ENCODE data around the gene STEAP1. TPM values are rescaled to one million over a fixed set of nuclear protein-coding genes. Genes with fewer than 3 reads are reported as not detected.

STEAP1 gene
- total RNA-seq, 1 donor from 2014 or later, result 1.0 TPM

DNA sequence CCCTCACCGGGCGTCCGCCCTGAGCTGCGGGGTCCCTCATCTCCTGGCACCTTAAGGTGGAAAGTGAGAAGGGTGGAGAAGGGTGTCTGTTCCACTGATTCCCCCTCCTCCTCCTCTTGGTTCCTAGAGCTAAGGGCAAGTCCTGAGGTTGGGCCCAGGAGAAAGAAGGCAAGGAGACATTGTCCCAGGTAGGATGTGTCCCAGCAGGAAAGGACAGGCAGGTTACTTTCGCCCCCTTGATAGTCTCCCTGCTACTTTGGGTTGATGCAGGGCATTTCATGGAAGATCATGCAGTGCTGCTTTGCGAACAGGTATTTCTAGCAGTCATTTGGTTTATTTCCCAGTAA is 57.9 kb downstream of the STEAP1 start:
- Mint-ChIP-seq H3K4me1 (ENCODE audit: unreplicated experiment) (peaks cover 6% of the 10 kb centered on the region), H3K27ac (ENCODE audit: unreplicated experiment) (no peak overlapping the region), H3K27me3 (ENCODE audit: unreplicated experiment) (peaks cover 3% of the 10 kb centered on the region), H3K4me3 (ENCODE audit: unreplicated experiment) (peak overlapping the region; percentile 83), H3K9me3 (ENCODE audit: unreplicated experiment) (no peaks in the 10 kb centered on the region), H3K36me3 (ENCODE audit: low read depth, unreplicated experiment) (no peaks in the 10 kb centered on the region)
- TF ChIP-seq, protein P1, sequence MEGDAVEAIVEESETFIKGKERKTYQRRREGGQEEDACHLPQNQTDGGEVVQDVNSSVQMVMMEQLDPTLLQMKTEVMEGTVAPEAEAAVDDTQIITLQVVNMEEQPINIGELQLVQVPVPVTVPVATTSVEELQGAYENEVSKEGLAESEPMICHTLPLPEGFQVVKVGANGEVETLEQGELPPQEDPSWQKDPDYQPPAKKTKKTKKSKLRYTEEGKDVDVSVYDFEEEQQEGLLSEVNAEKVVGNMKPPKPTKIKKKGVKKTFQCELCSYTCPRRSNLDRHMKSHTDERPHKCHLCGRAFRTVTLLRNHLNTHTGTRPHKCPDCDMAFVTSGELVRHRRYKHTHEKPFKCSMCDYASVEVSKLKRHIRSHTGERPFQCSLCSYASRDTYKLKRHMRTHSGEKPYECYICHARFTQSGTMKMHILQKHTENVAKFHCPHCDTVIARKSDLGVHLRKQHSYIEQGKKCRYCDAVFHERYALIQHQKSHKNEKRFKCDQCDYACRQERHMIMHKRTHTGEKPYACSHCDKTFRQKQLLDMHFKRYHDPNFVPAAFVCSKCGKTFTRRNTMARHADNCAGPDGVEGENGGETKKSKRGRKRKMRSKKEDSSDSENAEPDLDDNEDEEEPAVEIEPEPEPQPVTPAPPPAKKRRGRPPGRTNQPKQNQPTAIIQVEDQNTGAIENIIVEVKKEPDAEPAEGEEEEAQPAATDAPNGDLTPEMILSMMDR (IDR thresholded peaks at IDR 0.05; ENCODE audit: unreplicated experiment), result no peak
- no peak for DNase-seq (ENCODE audit: low spot score)

DNA sequence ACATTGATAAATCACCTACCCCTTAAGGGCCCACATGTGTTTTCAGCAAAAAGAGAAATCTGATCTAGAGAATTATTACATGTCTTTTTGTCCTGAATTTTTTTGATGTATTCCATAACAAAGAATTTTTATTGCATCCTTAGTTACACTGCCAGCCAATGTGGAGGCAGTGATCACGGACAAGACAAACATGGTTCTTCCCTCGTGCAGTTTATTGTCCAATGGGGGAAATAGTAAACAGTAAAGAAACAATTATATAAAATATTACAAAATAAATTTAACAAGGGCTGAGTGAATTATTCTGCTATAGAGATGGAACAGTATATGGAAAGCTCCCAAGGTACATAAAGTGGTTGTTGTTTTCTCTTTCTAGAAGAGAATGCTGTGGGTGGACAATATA is 59.3 kb downstream of the STEAP1 start:
- Mint-ChIP-seq H3K4me1 (ENCODE audit: unreplicated experiment) (peaks cover 6% of the 10 kb centered on the region), H3K36me3 (ENCODE audit: low read depth, unreplicated experiment) (no peaks in the 10 kb centered on the region), H3K4me3 (ENCODE audit: unreplicated experiment) (no peak overlapping the region), H3K27me3 (ENCODE audit: unreplicated experiment) (peaks cover 3% of the 10 kb centered on the region), H3K9me3 (ENCODE audit: unreplicated experiment) (no peaks in the 10 kb centered on the region), H3K27ac (ENCODE audit: unreplicated experiment) (no peak overlapping the region)
- DNase-seq (ENCODE audit: low spot score), result no peak
- TF ChIP-seq, protein P1 (IDR thresholded peaks at IDR 0.05; ENCODE audit: unreplicated experiment), result no peak

Other genes starting within 250 kb of the STEAP1 start
- gene STEAP2, start 57.3 kb downstream of the STEAP1 start, total RNA-seq (ENCODE audit: unreplicated experiment), result 0.49 TPM
- 1.8 TPM for gene CFAP69, start 90.7 kb downstream of the STEAP1 start, total RNA-seq (ENCODE audit: unreplicated experiment)
- not detected for gene FAM237B, start 166.8 kb downstream of the STEAP1 start, total RNA-seq (ENCODE audit: unreplicated experiment)
- 21.6 TPM for gene GTPBP10, start 192.2 kb downstream of the STEAP1 start, total RNA-seq (ENCODE audit: unreplicated experiment)
- gene CLDN12, start 249.0 kb downstream of the STEAP1 start, total RNA-seq (ENCODE audit: unreplicated experiment), result 29.0 TPM